Putamen (tissue), 1 donor: ENCODE results near the gene LARGE2.
"Not testable (repeated sequence)": the region's sequence is repeated elsewhere in the genome, so short reads cannot be mapped to it uniquely, and the experiment has no call there.

ENCODE experiments used
- DNase-seq: peaks from one replicate; pipeline ENCODE4 v3.0.0-alpha.2; 2016; ENCODE audit warnings: low spot score

LARGE2 gene

GRCh38 chr11:45895553-45896259 lies 26.8 kb upstream of the LARGE2 start:
- no peak for DNase-seq

GRCh38 chr11:45896422-45896984 lies 26.0 kb upstream of the LARGE2 start:
- no peak for DNase-seq

- no peak for DNase-seq
Observed at GRCh38 chr11:45897556-45897955, 24.9 kb upstream of the LARGE2 start.

GRCh38 chr11:45899086-45899447 lies 23.4 kb upstream of the LARGE2 start:
- no peak for DNase-seq

- DNase-seq, result peak; percentile 94
Observed at GRCh38 chr11:45899448-45900174, 22.8 kb upstream of the LARGE2 start.

GRCh38 chr11:45900175-45900800 lies 22.2 kb upstream of the LARGE2 start:
- not testable (repeated sequence) for DNase-seq

GRCh38 chr11:45900916-45901617 lies 21.4 kb upstream of the LARGE2 start:
- peak; percentile 68 for DNase-seq

- DNase-seq, result peak; percentile 93
Observed at GRCh38 chr11:45901626-45902025, 20.8 kb upstream of the LARGE2 start.

GRCh38 chr11:45902452-45903380 lies 19.7 kb upstream of the LARGE2 start:
- no peak for DNase-seq

- no peak for DNase-seq
Observed at GRCh38 chr11:45904309-45904915, 18.0 kb upstream of the LARGE2 start.

GRCh38 chr11:45905095-45905494 lies 17.4 kb upstream of the LARGE2 start:
- no peak for DNase-seq

GRCh38 chr11:45905576-45905975 lies 16.9 kb upstream of the LARGE2 start:
- DNase-seq, result not testable (repeated sequence)

GRCh38 chr11:45906096-45906682 lies 16.3 kb upstream of the LARGE2 start:
- DNase-seq, result no peak

- DNase-seq, result no peak
Observed at GRCh38 chr11:45906965-45907611, 15.4 kb upstream of the LARGE2 start, which contains the start of gene FREY1. FREY1 (minus strand) TSS chr11:45907271; CDS start chr11:45907245, 26 bp downstream.

GRCh38 chr11:45907911-45908370 lies 14.5 kb upstream of the LARGE2 start:
- DNase-seq, result no peak

- no peak for DNase-seq
Observed at GRCh38 chr11:45909594-45910475, 12.6 kb upstream of the LARGE2 start.

GRCh38 chr11:45910623-45911022 lies 11.8 kb upstream of the LARGE2 start:
- no peak for DNase-seq

GRCh38 chr11:45913514-45913913 lies 8.9 kb upstream of the LARGE2 start:
- no peak for DNase-seq
